Smooth muscle cell (in vitro differentiated cells): ENCODE results near the gene LRCOL1. TPM values are rescaled to one million over a fixed set of nuclear protein-coding genes. Genes with fewer than 3 reads are reported as not detected.

Experiments
- DNase-seq: peaks from one replicate; lab custom pipeline; 2025; ENCODE audit not compliant: unreplicated experiment; lab: John Stamatoyannopoulos, UW
- H2AFZ ChIP-seq: fragments of 200-600 bp; sonication (generic); 2 replicates; pipeline ENCODE4 v1.6.0; 2016; ENCODE audit warnings: antibody characterized with exemption, low read depth, mild to moderate bottlenecking
- H3F3A ChIP-seq: fragments of 200-600 bp; sonication (generic); 2 replicates; pipeline ENCODE4 v1.6.0; 2017; ENCODE audit warnings: antibody characterized with exemption, low read depth
- H3K27ac ChIP-seq: fragments of 200-600 bp; sonication (generic); 2 replicates; pipeline ENCODE4 v1.5.1; 2016; ENCODE audit warnings: low read depth, mild to moderate bottlenecking
- H3K27me3 ChIP-seq: fragments of 200-600 bp; sonication (generic); 2 replicates; pipeline ENCODE4 v1.6.1; 2016; ENCODE audit warnings: low read depth, mild to moderate bottlenecking
- H3K36me3 ChIP-seq: fragments of 200-600 bp; sonication (generic); 2 replicates; pipeline ENCODE4 v1.5.1; 2016; ENCODE audit warnings: low read depth
- H3K4me1 ChIP-seq: fragments of 200-600 bp; sonication (generic); 2 replicates; pipeline ENCODE4 v1.5.1; 2016; ENCODE audit warnings: low read depth
- H3K4me2 ChIP-seq: fragments of 200-600 bp; sonication (generic); 2 replicates; pipeline ENCODE4 v1.6.0; 2016; ENCODE audit warnings: mild to moderate bottlenecking
- H3K4me3 ChIP-seq: fragments of 200-600 bp; sonication (generic); 2 replicates; pipeline ENCODE4 v1.5.1; 2016; ENCODE audit warnings: mild to moderate bottlenecking
- H3K79me2 ChIP-seq: fragments of 200-600 bp; sonication (generic); 2 replicates; pipeline ENCODE4 v1.6.0; 2016; ENCODE audit warnings: low read depth, mild to moderate bottlenecking
- H3K9ac ChIP-seq: fragments of 200-600 bp; sonication (generic); 2 replicates; pipeline ENCODE4 v1.6.0; 2016; ENCODE audit warnings: low read depth
- H3K9me3 ChIP-seq: fragments of 200-600 bp; sonication (generic); replicated peaks from 2 replicates; pipeline ENCODE4 v1.5.1; 2016; ENCODE audit warnings: low read depth
- H4K20me1 ChIP-seq: fragments of 200-600 bp; sonication (generic); 2 replicates; pipeline ENCODE4 v1.6.0; 2016; ENCODE audit warnings: low read depth
- WGBS: methylation state at CpG from one replicate; pipeline ENCODE4 v1.1.7; 2016; ENCODE audit warnings: low lambda C conversion rate; 5-methylcytosine and 5-hydroxymethylcytosine counted together
- polyA plus RNA-seq: library from polyadenylated mRNA; unstranded; fragments of >200 nt; fragmentation: Nextera tagmentation; extraction: Ambion mirVana; gene quantifications from 2 replicates; pipeline ENCODE4 v1.2.1, GENCODE V29; 2016
- total RNA-seq: library from RNA; depleted of rRNA; stranded (reverse); fragments of >200 nt; gene quantifications from 2 replicates; pipeline ENCODE4 v1.2.3, GENCODE V29; 2014
- TF ChIP-seq, protein P1 (sequence below): fragments of 200-600 bp; sonication (generic); IDR thresholded peaks from 2 replicates; pipeline ENCODE4 v1.5.1; 2017; ENCODE audit warnings: borderline replicate concordance, mild to moderate bottlenecking, antibody characterized with exemption; ENCODE audit not compliant: insufficient read depth, poor library complexity, severe bottlenecking

The LRCOL1 gene
- total and polyA plus RNA-seq, 2 experiments from 2014 or later: not detected

DNA sequence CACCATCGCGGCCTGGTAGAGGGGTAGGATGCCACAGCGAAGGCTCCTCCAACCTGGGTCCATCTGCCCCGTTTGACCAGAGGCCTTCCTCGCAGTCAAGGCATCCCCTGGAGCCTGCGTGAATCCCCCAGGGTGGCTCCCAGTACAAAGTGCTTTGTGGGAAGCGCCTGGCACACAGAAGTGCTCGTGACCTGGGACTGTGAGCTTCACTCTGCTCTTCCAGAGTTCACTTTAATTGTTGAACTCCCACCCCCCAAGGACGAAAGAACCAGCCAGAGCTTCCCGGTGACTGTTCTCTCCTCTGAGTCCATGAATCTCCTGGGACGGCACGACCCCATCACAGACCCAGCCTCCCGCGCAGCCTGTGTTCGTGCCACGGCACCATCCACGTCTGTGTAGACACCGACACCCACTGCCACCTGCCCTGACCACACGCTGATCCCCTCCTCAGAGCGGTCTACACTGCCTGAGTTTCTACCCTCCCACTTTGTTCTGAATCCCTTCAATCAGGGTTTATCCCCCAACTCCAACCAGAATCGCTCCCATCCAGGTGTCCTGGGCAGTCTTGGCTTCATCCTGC is 24.1 kb upstream of the LRCOL1 start:
- WGBS: 97% methylated on average over 21 of the region's 21 CpGs
- Histone ChIP-seq H3K9me3 (no peaks in the 10 kb centered on the region), H3K9ac (no peak overlapping the region), H3K27ac (no peak overlapping the region), H4K20me1 (no peaks in the 10 kb centered on the region), H3K27me3 (no peaks in the 10 kb centered on the region), H3K79me2 (no peaks in the 10 kb centered on the region), H3F3A (no peaks in the 10 kb centered on the region), H3K4me3 (no peak overlapping the region), H3K4me1 (no peaks in the 10 kb centered on the region), H2AFZ (no peak overlapping the region), H3K36me3 (peaks cover 3% of the 10 kb centered on the region), H3K4me2 (no peak overlapping the region)
- DNase-seq: no peak
- TF ChIP-seq, protein P1, sequence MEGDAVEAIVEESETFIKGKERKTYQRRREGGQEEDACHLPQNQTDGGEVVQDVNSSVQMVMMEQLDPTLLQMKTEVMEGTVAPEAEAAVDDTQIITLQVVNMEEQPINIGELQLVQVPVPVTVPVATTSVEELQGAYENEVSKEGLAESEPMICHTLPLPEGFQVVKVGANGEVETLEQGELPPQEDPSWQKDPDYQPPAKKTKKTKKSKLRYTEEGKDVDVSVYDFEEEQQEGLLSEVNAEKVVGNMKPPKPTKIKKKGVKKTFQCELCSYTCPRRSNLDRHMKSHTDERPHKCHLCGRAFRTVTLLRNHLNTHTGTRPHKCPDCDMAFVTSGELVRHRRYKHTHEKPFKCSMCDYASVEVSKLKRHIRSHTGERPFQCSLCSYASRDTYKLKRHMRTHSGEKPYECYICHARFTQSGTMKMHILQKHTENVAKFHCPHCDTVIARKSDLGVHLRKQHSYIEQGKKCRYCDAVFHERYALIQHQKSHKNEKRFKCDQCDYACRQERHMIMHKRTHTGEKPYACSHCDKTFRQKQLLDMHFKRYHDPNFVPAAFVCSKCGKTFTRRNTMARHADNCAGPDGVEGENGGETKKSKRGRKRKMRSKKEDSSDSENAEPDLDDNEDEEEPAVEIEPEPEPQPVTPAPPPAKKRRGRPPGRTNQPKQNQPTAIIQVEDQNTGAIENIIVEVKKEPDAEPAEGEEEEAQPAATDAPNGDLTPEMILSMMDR: no peak

DNA sequence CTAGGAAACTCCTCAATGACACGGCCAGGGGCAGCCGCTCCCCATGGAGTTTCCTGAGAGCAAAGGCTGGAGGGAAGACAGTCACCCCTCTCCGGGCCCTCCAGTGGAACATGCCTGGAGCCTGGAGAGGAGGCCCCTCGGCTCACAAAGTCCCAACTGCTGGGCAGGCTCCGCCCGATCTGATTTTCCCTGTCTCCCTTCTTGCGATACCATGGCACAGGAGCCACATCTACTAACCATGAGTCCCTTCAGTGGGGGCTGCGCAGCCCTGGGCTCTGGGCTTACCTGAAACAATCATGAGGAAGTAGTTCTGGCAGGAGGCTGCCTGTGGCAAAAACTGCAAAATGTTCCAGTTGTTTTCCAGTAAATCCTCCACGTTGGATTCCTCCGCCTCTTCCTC is 23.5 kb upstream of the LRCOL1 start:
- no peaks in the 10 kb centered on the region for H3K27me3 ChIP-seq
- TF ChIP-seq, protein P1: no peak
- H3F3A ChIP-seq: no peaks in the 10 kb centered on the region
- no peak for DNase-seq
- no peaks in the 10 kb centered on the region for H3K79me2 ChIP-seq
- WGBS: 96% methylated on average over 10 of the region's 10 CpGs
- H4K20me1 ChIP-seq: no peaks in the 10 kb centered on the region
- peaks cover 3% of the 10 kb centered on the region for H3K36me3 ChIP-seq
- H3K4me2 ChIP-seq: no peak overlapping the region
- no peak overlapping the region for H3K27ac ChIP-seq
- H3K9me3 ChIP-seq: no peaks in the 10 kb centered on the region
- no peak overlapping the region for H3K9ac ChIP-seq
- H3K4me3 ChIP-seq: no peak overlapping the region
- H3K4me1 ChIP-seq: no peaks in the 10 kb centered on the region
- no peak overlapping the region for H2AFZ ChIP-seq

DNA sequence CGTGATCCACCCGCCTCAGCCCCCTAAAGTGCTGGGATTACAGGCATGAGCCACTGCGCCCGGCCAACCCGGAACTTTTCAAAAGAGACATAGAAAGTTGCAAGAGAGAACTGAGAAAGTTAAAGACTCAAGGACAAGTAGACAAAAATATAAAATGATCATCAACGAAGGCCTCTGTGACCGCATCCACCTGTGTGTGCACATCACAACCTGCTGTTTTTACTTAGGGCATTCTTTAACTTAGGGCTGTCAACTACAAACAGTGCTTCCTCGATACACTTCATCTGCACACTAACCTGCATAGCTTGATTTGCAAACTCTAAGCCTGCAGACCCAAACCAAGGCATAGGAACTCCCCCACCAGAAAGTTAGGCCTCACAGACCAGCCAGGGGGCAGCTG is 23.0 kb upstream of the LRCOL1 start:
- DNase-seq: no peak
- H3K36me3 ChIP-seq: peaks cover 3% of the 10 kb centered on the region
- no peaks in the 10 kb centered on the region for H4K20me1 ChIP-seq
- WGBS: over 99% methylated on average over 8 of the region's 8 CpGs
- no peaks in the 10 kb centered on the region for H3K9me3 ChIP-seq
- no peak overlapping the region for H2AFZ ChIP-seq
- H3K27ac ChIP-seq: no peak overlapping the region
- no peaks in the 10 kb centered on the region for H3K27me3 ChIP-seq
- no peak overlapping the region for H3K4me3 ChIP-seq
- no peaks in the 10 kb centered on the region for H3F3A ChIP-seq
- TF ChIP-seq, protein P1: no peak
- no peak overlapping the region for H3K9ac ChIP-seq
- no peaks in the 10 kb centered on the region for H3K4me1 ChIP-seq
- no peaks in the 10 kb centered on the region for H3K79me2 ChIP-seq
- no peak overlapping the region for H3K4me2 ChIP-seq
